PC-3 (cell line): ENCODE data around the gene CAMTA1. TPM values are rescaled to one million over a fixed set of nuclear protein-coding genes. Genes with fewer than 3 reads are reported as not detected.
A peak's percentile ranks its signal among the peaks of the same experiment; 100 is the strongest.

Experiments used
- ATAC-seq: fragments of 200-7000 bp; cut with Tn5 transposase; 2 replicates; pipeline ENCODE4 v1.9.1; 2020; ENCODE audit warnings: mild to moderate bottlenecking, moderate library complexity
- BruUV-seq: library from RNA; stranded (reverse); fragments of 400-500 nt; replicated peaks from 2 replicates; lab custom pipeline; 2021; lab: Mats Ljungman, UMichigan
- CTCF ChIA-PET: fragments of 300-600 bp; sonication (Branson Sonifier 250); formaldehyde crosslinking; loops from one replicate; lab custom pipeline; 2022; ENCODE audit warnings: antibody characterized with exemption; lab: Charles Lee
- POLR2A ChIA-PET: fragments of 300-600 bp; sonication (Branson Sonifier 250); formaldehyde crosslinking; loops from one replicate; lab custom pipeline; 2022; ENCODE audit warnings: antibody characterized with exemption; ENCODE audit not compliant: unreplicated experiment; lab: Charles Lee
- DNase-seq: peaks from one replicate; pipeline ENCODE4 v3.0.0-alpha.2; 2015
- H2AFZ ChIP-seq: fragments of 300-600 bp; sonication (generic); 2 replicates; pipeline ENCODE4 v1.6.0; 2016; ENCODE audit warnings: antibody characterized with exemption, low read length
- H3F3A ChIP-seq: fragments of 300-600 bp; sonication (generic); one replicate; pipeline ENCODE4 v1.6.0; 2017; ENCODE audit warnings: antibody characterized with exemption, low read length, control low read depth, mild to moderate bottlenecking; ENCODE audit not compliant: unreplicated experiment
- H3K27ac ChIP-seq: fragments of 300-600 bp; sonication (generic); 2 replicates; pipeline ENCODE4 v1.5.1; 2016; ENCODE audit warnings: mild to moderate bottlenecking, low read length
- H3K27me3 ChIP-seq: fragments of 300-600 bp; sonication (generic); 2 replicates; pipeline ENCODE4 v1.6.1; 2016; ENCODE audit warnings: low read length, mixed read lengths
- H3K36me3 ChIP-seq: fragments of 300-600 bp; sonication (generic); 2 replicates; pipeline ENCODE4 v1.6.1; 2016; ENCODE audit warnings: low read depth, mixed run types, low read length, mixed read lengths
- H3K4me1 ChIP-seq: fragments of 300-600 bp; sonication (generic); 2 replicates; pipeline ENCODE4 v1.5.1; 2016; ENCODE audit warnings: low read length; ENCODE audit not compliant: insufficient read depth
- H3K4me2 ChIP-seq: fragments of 300-600 bp; sonication (generic); 2 replicates; pipeline ENCODE4 v1.6.0; 2016; ENCODE audit warnings: low read length
- H3K4me3 ChIP-seq: fragments of 300-600 bp; sonication (generic); 2 replicates; pipeline ENCODE4 v1.5.1; 2016; ENCODE audit warnings: mild to moderate bottlenecking, low read length, mixed read lengths
- H3K79me2 ChIP-seq: fragments of 300-600 bp; sonication (generic); 2 replicates; pipeline ENCODE4 v1.6.1; 2017; ENCODE audit warnings: low read length, mixed read lengths
- H3K9ac ChIP-seq: fragments of 300-600 bp; sonication (generic); 2 replicates; pipeline ENCODE4 v1.6.0; 2016; ENCODE audit warnings: mild to moderate bottlenecking, low read length
- H3K9me2 ChIP-seq: fragments of 300-600 bp; sonication (generic); replicated peaks from 2 replicates; pipeline ENCODE4 v1.6.1; 2016; ENCODE audit warnings: mixed run types, low read length, mixed read lengths
- H3K9me3 ChIP-seq: fragments of 300-600 bp; sonication (generic); 2 replicates; pipeline ENCODE4 v1.6.1; 2016; ENCODE audit warnings: low read length, mixed read lengths
- H4K20me1 ChIP-seq: fragments of 300-600 bp; sonication (generic); 2 replicates; pipeline ENCODE4 v1.6.1; 2016; ENCODE audit warnings: low read length, mixed read lengths
- CTCF ChIP-seq: fragments of 300-600 bp; sonication (generic); conservative IDR thresholded peaks from 2 replicates; pipeline ENCODE4 v1.5.1; 2017; ENCODE audit warnings: antibody characterized with exemption, low read depth, mild to moderate bottlenecking, low read length
- EZH2 ChIP-seq: fragments of 300-600 bp; sonication (generic); IDR thresholded peaks from one replicate; pipeline ENCODE4 v1.6.1; 2017; ENCODE audit warnings: antibody characterized with exemption, mild to moderate bottlenecking, low read length; ENCODE audit not compliant: unreplicated experiment
- EZH2phosphoT487 ChIP-seq: fragments of 300-600 bp; sonication (generic); IDR thresholded peaks from 2 replicates; pipeline ENCODE4 v1.6.1; 2018; ENCODE audit warnings: mild to moderate bottlenecking, antibody characterized with exemption, low read length, borderline replicate concordance
- intact Hi-C: fragments of 100-400 bp; cut with micrococcal nuclease; formaldehyde crosslinking; loops from 2 replicates; pipeline ENCODE4 v1.9.0; 2023
- total RNA-seq: library from RNA; depleted of rRNA; stranded (reverse); fragments of >200 nt; gene quantifications from 2 replicates; pipeline ENCODE4 v1.2.3, GENCODE V29; 2014

The CAMTA1 gene
- total RNA-seq, 1 experiment from 2014 or later = 40.8 TPM

DNA sequence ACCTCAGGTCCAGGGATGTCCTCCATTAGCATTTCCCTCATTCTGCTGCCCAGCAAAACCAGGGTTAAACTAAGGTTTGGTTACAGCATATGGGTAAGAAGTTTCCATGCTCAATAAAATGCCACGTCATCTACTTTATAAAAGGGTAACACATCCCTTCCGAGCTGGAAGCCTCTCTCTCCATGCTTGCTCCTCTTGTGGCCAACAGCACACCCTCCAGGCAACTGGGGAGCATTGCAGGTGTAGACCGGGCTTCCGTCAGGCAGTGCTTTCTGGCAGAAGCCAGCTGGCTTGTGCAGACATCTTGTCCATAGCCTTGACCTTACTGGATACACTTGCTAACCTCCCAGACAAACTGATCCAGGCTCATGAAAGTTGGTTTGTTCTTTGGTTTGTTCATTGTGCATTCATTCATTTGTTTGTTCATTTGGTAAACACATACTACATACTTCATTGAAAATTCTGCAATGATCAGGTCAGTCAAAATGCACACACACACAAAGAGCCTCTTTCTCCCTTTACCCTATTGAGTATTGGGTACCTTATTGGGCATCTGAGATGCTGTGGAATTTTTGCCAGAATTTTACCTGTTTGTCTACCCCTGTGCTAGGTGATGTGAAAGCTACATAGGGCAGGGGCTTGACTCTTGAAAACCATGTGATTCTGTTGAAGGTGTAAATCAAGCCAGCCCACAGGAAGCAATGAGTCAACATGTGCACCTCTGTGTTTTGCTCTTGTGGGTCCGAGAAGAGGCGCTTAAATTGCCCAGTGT, 422.8 kb downstream of the CAMTA1 start:
- Histone ChIP-seq H3K27ac (no peak overlapping the region), H3K9ac (no peak overlapping the region), H3K9me3 (no peaks in the 10 kb centered on the region), H3K9me2 (no peaks in the 10 kb centered on the region), H3K27me3 (peaks cover 44% of the 10 kb centered on the region), H3K79me2 (no peaks in the 10 kb centered on the region), H3K4me2 (no peak overlapping the region), H2AFZ (no peak overlapping the region), H3F3A (no peaks in the 10 kb centered on the region), H4K20me1 (no peaks in the 10 kb centered on the region), H3K4me3 (no peak overlapping the region), H3K36me3 (no peaks in the 10 kb centered on the region), H3K4me1 (no peaks in the 10 kb centered on the region)
- no peak for TF ChIP-seq EZH2phosphoT487
- peak; percentile 86 for TF ChIP-seq CTCF
- TF ChIP-seq EZH2 = no peak
- ChIA-PET CTCF (interaction anchor here (0.5 to 1.3 kb wide), 2 partner anchors 165 to 488 kb away, joined by 3 to 14 read pairs; no protein-coding TSS in a partner anchor), POLR2A (no interaction called here)
- peak; percentile 84 for DNase-seq
- ATAC-seq = peak; percentile 79
- no TSS peak for BruUV-seq
- intact Hi-C loops = no loop called here

DNA sequence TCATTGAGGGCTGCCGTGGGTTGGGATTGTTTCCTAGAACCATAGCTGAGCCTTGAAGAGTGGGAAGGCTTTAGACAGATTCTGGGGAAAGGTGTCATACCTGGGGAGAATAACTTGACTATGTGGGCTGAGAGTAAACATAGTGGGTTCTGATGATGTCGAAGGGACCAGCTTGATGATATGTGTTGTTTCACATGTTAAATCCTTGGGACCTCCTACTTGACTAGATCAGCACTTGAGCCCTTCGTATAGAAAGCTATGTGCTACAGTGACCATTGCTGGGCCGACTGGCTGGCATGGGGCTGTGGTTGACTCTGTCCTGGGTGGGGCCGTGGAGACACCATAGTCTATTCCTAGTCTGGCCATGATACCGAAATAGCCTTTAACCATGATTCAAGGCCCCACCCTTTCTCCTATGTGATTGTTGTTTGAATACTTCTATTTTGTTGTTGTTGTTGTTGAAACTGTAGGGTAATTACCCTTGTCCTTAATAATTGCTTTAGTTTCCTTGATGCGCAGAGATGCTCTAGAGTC, 423.5 kb downstream of the CAMTA1 start:
- H3K9me3 ChIP-seq = no peaks in the 10 kb centered on the region
- DNase-seq (no peak), ATAC-seq (no peak)
- H3K27me3 ChIP-seq = peaks cover 44% of the 10 kb centered on the region
- intact Hi-C loops = no loop called here
- H3K27ac ChIP-seq = no peak overlapping the region
- H3K4me2 ChIP-seq = no peak overlapping the region
- no peaks in the 10 kb centered on the region for H3K79me2 ChIP-seq
- H3K9ac ChIP-seq = no peak overlapping the region
- no peaks in the 10 kb centered on the region for H3K4me1 ChIP-seq
- ChIA-PET POLR2A (no interaction called here), CTCF (interaction anchor here (1.3 kb wide), 1 partner anchor 166 kb away, joined by 14 read pairs; no protein-coding TSS in a partner anchor)
- H2AFZ ChIP-seq = no peak overlapping the region
- no TSS peak for BruUV-seq
- no peak overlapping the region for H3K4me3 ChIP-seq
- H4K20me1 ChIP-seq = no peaks in the 10 kb centered on the region
- no peaks in the 10 kb centered on the region for H3K9me2 ChIP-seq
- TF ChIP-seq CTCF (no peak), EZH2phosphoT487 (no peak), EZH2 (no peak)
- no peaks in the 10 kb centered on the region for H3K36me3 ChIP-seq
- H3F3A ChIP-seq = no peaks in the 10 kb centered on the region

- Histone ChIP-seq H3K4me1 (no peaks in the 10 kb centered on the region), H3K79me2 (no peaks in the 10 kb centered on the region), H3K4me3 (no peak overlapping the region), H2AFZ (no peak overlapping the region), H3K27me3 (peaks cover 42% of the 10 kb centered on the region), H3K27ac (no peak overlapping the region), H3K9me2 (no peaks in the 10 kb centered on the region), H3K36me3 (no peaks in the 10 kb centered on the region), H4K20me1 (no peaks in the 10 kb centered on the region), H3K9me3 (no peaks in the 10 kb centered on the region), H3F3A (no peaks in the 10 kb centered on the region), H3K9ac (no peak overlapping the region), H3K4me2 (no peak overlapping the region)
- ChIA-PET CTCF (no interaction called here), POLR2A (no interaction called here)
- DNase-seq (no peak), ATAC-seq (no peak)
- intact Hi-C loops = no loop called here
- BruUV-seq = no TSS peak
- TF ChIP-seq EZH2 = no peak
- TF ChIP-seq CTCF = no peak
- TF ChIP-seq EZH2phosphoT487 = no peak
Measured at GRCh38 chr1:7209336-7209735, 424.1 kb downstream of the CAMTA1 start.
